ENCODE results near the gene RHBDF2. TPM values are rescaled to one million over a fixed set of nuclear protein-coding genes. Genes with fewer than 3 reads are reported as not detected.

RHBDF2 gene
- total and polyA plus RNA-seq, 2 experiments from 2014 or later = 4.9 to 11.0 TPM

DNA sequence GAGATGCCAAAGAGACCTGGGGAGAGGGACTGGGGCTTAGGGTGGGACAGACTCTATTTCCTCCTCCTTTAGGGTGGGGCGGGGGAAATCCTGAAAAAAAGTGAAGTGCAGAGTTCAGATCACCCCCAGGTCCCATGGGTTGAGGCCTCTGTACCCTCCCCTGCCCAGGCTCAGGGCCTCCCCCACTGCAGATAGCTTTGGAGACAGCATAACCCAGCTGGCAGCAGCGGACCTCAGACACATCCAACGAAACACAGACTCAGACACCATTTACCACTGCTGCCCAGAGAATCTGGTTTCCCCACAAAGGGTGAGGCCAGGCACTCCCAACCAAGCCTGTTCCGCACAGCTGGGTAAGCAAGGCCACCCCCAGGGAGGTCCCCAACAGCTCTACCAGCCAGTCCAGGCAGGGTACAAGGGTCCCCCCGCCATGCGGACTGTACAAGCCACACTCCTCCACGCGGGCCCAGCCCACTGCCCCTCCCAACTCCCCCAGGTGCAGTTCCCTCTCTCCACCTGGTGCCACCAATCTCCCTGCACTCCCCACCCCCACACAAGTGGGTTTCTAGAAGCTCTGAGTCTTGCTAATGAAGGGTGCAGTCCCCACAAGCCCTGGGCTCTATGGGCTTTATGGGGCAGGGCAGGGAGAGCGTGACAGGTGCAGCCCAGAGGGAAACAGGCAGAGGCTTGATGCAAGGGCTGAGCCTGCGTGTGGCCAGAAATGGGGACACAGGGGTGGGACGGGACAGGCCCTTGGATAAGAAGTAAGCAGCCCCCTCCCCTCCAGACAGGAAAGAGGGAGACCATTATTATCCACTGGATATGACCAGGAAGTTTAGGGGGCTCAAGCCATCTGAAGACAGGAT lies 8.9 kb downstream of the RHBDF2 start:
- Histone ChIP-seq H3K4me1 (ENCODE audit: insufficient read depth) (peaks cover 21% of the 10 kb centered on the region), H2AFZ (no peak overlapping the region), H3K9me3 (ENCODE audit: low read depth) (no peaks in the 10 kb centered on the region), H4K20me1 (ENCODE audit: insufficient read depth, poor library complexity, severe bottlenecking) (no peaks in the 10 kb centered on the region), H3K4me2 (peak overlapping the region; percentile 48), H3K27ac (peak overlapping the region; percentile 40), H3K4me3 (no peak overlapping the region), H3K27me3 (no peaks in the 10 kb centered on the region), H3K79me2 (peaks cover under 1% of the 10 kb centered on the region), H3K9me2 (replicated peaks; ENCODE audit: insufficient read depth) (no peaks in the 10 kb centered on the region), H3K36me3 (replicated peaks; ENCODE audit: insufficient read depth, low read depth) (no peaks in the 10 kb centered on the region)
- 83% methylated on average over 9 of the region's 11 CpGs for WGBS (ENCODE audit: low lambda C conversion rate, missing lambda C conversion rate)
- DNase-seq (ENCODE audit: low spot score) = no peak
- TF ChIP-seq EZH2phosphoT487 (IDR thresholded peaks at IDR 0.05; ENCODE audit: low read depth, severe bottlenecking, unreplicated experiment) (no peak), EZH2 (IDR thresholded peaks at IDR 0.05; ENCODE audit: borderline replicate concordance) (no peak)
- TF ChIP-seq, protein P1, sequence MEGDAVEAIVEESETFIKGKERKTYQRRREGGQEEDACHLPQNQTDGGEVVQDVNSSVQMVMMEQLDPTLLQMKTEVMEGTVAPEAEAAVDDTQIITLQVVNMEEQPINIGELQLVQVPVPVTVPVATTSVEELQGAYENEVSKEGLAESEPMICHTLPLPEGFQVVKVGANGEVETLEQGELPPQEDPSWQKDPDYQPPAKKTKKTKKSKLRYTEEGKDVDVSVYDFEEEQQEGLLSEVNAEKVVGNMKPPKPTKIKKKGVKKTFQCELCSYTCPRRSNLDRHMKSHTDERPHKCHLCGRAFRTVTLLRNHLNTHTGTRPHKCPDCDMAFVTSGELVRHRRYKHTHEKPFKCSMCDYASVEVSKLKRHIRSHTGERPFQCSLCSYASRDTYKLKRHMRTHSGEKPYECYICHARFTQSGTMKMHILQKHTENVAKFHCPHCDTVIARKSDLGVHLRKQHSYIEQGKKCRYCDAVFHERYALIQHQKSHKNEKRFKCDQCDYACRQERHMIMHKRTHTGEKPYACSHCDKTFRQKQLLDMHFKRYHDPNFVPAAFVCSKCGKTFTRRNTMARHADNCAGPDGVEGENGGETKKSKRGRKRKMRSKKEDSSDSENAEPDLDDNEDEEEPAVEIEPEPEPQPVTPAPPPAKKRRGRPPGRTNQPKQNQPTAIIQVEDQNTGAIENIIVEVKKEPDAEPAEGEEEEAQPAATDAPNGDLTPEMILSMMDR (IDR thresholded peaks at IDR 0.05; ENCODE audit: poor library complexity) = no peak

DNA sequence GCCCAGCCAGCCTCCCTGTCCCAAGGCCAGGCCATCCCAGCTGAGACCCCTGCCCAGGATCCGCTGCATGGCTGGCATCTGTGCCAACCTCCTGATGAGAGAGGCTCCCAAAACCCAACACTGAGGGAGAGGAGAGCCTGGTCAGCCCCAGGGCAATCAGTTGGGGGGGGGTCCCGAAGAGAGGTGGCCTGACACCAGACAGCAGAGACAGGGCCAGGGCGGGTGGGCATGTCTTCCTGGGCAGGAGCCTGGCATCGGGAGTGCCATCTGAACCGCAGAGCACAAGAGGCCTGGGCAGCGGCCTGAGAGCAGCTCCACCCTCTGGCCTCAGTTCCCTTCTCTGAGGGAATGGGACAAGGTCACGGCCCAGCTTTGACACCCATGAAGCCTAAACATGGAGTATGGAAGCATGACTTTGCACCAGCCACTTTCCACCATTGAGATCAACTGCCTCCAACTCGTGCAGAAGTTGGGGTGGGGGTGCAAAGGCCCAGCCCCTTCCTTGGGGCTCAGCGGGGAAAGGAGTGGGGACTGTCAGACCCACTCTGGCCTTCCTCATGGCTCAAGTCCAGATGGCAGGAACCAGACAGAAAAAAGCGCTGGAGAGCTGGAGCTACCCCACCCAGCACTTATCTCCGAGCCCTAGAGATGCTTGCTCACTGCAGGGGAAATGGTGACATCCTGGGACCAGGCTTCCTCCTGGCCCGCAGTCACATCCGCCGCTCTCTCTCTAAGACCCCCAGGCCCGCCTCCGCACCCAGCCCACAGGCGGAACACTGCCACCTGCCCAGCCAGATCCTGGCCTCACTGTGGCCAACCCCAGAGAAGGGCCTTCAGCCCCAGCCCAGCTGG lies 9.7 kb downstream of the RHBDF2 start:
- Histone ChIP-seq H3K9me2 (replicated peaks; ENCODE audit: insufficient read depth) (no peaks in the 10 kb centered on the region), H3K4me3 (no peak overlapping the region), H3K36me3 (replicated peaks; ENCODE audit: insufficient read depth, low read depth) (no peaks in the 10 kb centered on the region), H4K20me1 (ENCODE audit: insufficient read depth, poor library complexity, severe bottlenecking) (no peaks in the 10 kb centered on the region), H3K27ac (no peak overlapping the region), H3K9me3 (ENCODE audit: low read depth) (no peaks in the 10 kb centered on the region), H2AFZ (no peak overlapping the region), H3K27me3 (no peaks in the 10 kb centered on the region), H3K79me2 (no peaks in the 10 kb centered on the region), H3K4me2 (no peak overlapping the region), H3K4me1 (ENCODE audit: insufficient read depth) (peaks cover 21% of the 10 kb centered on the region)
- WGBS (ENCODE audit: low lambda C conversion rate, missing lambda C conversion rate) = 94% methylated on average over 17 of the region's 17 CpGs
- TF ChIP-seq EZH2 (IDR thresholded peaks at IDR 0.05; ENCODE audit: borderline replicate concordance) = no peak
- TF ChIP-seq EZH2phosphoT487 (IDR thresholded peaks at IDR 0.05; ENCODE audit: low read depth, severe bottlenecking, unreplicated experiment) = no peak
- TF ChIP-seq, protein P1 (IDR thresholded peaks at IDR 0.05; ENCODE audit: poor library complexity) = no peak
- no peak for DNase-seq (ENCODE audit: low spot score)

DNA sequence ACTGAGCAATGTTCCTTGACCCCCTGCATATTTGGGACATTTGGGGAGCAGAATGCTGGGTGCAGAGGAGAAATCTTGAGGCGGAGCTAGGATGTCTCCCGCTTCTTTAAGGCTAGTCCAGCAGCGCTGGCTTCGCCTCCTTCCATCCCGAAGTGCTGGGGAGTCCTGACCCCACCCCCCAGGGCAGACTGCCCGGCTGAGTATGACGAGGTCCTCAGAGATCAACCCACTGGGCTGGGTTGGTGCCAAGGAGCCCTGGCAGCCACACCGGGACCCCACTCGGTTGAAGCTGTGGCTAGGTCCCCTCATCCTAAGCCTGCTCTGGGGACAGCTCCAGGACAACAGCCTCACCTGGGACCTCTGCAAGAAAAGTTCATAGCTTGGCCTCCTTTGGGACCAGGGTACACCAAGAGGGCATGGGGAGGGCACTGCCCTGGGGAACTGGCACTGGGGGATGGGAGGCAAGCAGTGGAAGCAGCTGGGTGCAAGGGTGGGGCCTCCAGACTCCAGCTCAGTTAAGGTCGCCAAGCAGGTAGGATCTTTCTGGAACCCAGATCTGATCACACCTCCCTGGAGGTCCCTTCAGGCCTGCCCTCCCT lies 11.0 kb downstream of the RHBDF2 start:
- H3K27ac ChIP-seq = no peak overlapping the region
- no peaks in the 10 kb centered on the region for H3K27me3 ChIP-seq
- no peak overlapping the region for H3K4me3 ChIP-seq
- TF ChIP-seq EZH2phosphoT487 (IDR thresholded peaks at IDR 0.05; ENCODE audit: low read depth, severe bottlenecking, unreplicated experiment) = no peak
- TF ChIP-seq, protein P1 (IDR thresholded peaks at IDR 0.05; ENCODE audit: poor library complexity) = no peak
- TF ChIP-seq EZH2 (IDR thresholded peaks at IDR 0.05; ENCODE audit: borderline replicate concordance) = no peak
- H3K4me1 ChIP-seq (ENCODE audit: insufficient read depth) = peaks cover 19% of the 10 kb centered on the region
- no peaks in the 10 kb centered on the region for H3K79me2 ChIP-seq
- DNase-seq (ENCODE audit: low spot score) = no peak
- 78% methylated on average over 10 of the region's 10 CpGs for WGBS (ENCODE audit: low lambda C conversion rate, missing lambda C conversion rate)
- H3K36me3 ChIP-seq (replicated peaks; ENCODE audit: insufficient read depth, low read depth) = no peaks in the 10 kb centered on the region
- no peak overlapping the region for H3K4me2 ChIP-seq
- no peaks in the 10 kb centered on the region for H4K20me1 ChIP-seq (ENCODE audit: insufficient read depth, poor library complexity, severe bottlenecking)
- H2AFZ ChIP-seq = no peak overlapping the region
- no peaks in the 10 kb centered on the region for H3K9me3 ChIP-seq (ENCODE audit: low read depth)
- H3K9me2 ChIP-seq (replicated peaks; ENCODE audit: insufficient read depth) = no peaks in the 10 kb centered on the region
